GM10266 (cell line): ENCODE measurements around the gene FOXJ3.

ENCODE experiments used
- DNase-seq: peaks from one replicate; pipeline ENCODE4 v3.0.0; 2012; ENCODE audit errors: extremely low spot score
- CTCF ChIP-seq: IDR thresholded peaks from 2 replicates; pipeline ENCODE4 v1.5.1; 2012; ENCODE audit warnings: mild to moderate bottlenecking, low read depth; ENCODE audit not compliant: control insufficient read depth, insufficient read depth; ENCODE audit errors: missing control alignments

FOXJ3 gene

GRCh38 chr1:42183210-42183956, 151.7 kb downstream of the FOXJ3 start:
- no peak for DNase-seq
- TF ChIP-seq CTCF = no peak

- DNase-seq = no peak
- TF ChIP-seq CTCF = no peak
These were observed 153.3 kb downstream of the FOXJ3 start for GRCh38 chr1:42181687-42182086.

- DNase-seq = no peak
- no peak for TF ChIP-seq CTCF
These were observed 155.1 kb downstream of the FOXJ3 start for GRCh38 chr1:42179900-42180329.

- no peak for TF ChIP-seq CTCF
- no peak for DNase-seq
These were observed 155.8 kb downstream of the FOXJ3 start for GRCh38 chr1:42179275-42179674.

- no peak for TF ChIP-seq CTCF
- DNase-seq = no peak
These were observed 156.8 kb downstream of the FOXJ3 start for GRCh38 chr1:42178249-42178648.

- TF ChIP-seq CTCF = no peak
- no peak for DNase-seq
These were observed 157.5 kb downstream of the FOXJ3 start for GRCh38 chr1:42177541-42177981.

- peak; percentile 72 for DNase-seq
These were observed 158.0 kb downstream of the FOXJ3 start for GRCh38 chr1:42176902-42177519.

More at GRCh38 chr1:42176902-42177519, 158.0 kb downstream of the FOXJ3 start:
- TF ChIP-seq CTCF = peak; percentile 71
